Activated CD8-positive, alpha-beta memory T cell treated with anti-CD3 and anti-CD28 coated beads, Interleukin-2, amount 50 U/mL, for 48 hours (primary cell): ENCODE data around the gene ALKBH8.
"Not testable (repeated sequence)": the region's sequence is repeated elsewhere in the genome, so short reads cannot be mapped to it uniquely, and the experiment has no call there.

Experiments used
- DNase-seq: peaks from one replicate; pipeline ENCODE4 v3.0.0-alpha.2; 2020

The ALKBH8 gene

DNA sequence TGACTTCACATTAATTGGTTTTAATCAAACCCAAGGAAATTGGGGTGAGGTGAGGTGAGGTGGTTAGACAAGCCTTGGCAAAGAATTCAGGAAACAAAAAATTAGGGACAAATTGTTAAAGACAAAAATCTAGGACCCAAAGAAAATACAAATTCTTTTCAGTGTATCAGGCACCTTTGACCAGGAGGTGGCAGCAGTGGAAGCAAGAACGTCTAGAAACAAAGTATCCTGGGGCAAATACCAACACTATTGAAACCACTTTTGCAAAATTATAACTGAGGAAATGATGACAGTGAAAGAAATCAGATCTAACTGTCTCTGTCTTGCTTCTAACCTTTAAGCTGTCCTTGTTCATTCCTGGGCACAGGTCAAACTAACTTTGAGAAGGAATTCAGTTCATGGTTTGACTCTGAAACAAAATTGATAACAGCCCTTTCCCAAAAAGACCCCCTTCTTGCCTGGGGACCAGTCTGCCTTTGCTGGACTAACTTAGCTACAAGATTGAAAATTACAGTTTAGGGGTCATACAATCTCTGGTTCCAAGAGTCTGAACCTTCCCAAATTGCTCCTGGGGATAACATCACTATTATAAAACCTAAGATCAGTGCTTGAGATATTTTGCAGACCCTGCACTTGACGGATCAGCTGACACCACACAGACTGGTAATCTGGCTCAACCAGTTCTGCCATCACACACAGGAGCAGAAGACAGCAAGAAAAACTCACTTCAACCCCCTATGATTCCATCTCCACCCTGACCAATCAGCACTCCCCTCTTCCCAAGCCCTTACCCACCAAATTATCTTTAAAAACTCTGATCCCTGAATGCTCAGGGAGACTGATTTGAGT is 11.2 kb upstream of the ALKBH8 start:
- DNase-seq = not testable (repeated sequence)

DNA sequence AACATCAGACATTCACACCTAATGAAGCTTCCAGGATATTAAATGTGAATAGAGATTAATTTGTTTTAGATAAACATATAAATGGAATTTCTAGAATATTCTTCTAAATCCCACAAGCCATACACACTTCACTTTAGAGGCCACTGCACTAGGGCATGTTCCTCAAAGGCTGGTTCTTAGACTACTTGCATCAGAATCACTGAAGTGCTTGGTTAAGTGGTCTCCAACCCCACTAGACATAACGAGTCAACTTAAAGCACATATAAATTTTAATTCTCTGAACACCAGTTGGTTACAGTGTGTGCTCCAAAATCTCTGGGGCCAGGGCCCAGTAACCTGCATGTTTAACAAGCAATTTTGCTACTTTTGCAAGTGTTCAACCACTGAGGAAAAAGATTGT is 7.9 kb upstream of the ALKBH8 start:
- no peak for DNase-seq

DNA sequence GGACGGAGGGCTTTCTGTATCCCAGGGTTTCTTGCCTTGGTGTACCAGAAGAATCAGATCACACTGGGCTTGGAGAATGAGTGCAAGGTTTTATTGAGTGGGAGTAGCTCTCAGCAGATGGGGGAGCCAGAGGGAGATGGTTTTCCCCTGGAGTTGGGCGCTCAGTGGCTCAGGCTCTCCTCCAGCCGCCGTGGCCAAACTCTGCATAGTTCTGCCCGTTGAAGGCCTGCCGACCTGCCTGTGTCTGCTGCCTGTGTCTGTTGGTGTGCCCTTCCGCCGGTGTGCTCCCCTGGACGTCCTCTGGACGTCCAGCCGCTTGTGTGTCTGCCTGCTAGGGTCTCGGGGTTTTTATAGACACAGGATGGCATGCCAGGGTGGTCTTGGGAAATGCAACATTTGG is 4.5 kb upstream of the ALKBH8 start:
- DNase-seq = no peak

GRCh38 chr11:107567739-107568335 is 2.3 kb upstream of the ALKBH8 start:
- DNase-seq = no peak

- DNase-seq = no peak
Observed at GRCh38 chr11:107566569-107566968, 1.0 kb upstream of the ALKBH8 start.

DNA sequence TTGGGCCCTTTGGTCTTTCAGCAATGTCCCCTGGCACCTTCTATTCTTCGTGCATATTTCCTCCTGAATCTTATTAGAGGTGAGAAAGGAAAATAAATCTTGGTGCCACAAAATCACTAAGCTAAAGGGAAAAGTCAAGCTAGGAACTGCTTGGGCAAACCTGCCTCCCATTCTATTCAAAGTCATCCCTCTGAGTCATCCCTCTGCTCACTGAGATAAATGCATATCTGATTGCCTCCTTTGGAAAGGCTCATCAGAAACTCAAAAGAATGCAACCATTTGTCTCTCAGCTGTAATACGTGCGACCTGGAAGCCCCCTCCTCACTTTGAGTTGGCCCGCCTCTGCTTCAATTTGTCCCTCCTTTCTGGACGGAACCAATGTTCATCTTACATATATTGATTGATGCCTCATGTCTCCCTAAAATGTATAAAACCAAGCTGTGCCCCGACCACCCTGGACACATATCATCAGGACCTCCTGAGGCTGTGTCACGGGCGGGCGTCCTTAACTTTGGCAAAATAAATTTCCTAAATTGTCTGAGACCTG is 493 bp upstream of the ALKBH8 start:
- not testable (repeated sequence) for DNase-seq

- DNase-seq = no peak
Observed at GRCh38 chr11:107564877-107565218, 687 bp downstream of the ALKBH8 start.

DNA sequence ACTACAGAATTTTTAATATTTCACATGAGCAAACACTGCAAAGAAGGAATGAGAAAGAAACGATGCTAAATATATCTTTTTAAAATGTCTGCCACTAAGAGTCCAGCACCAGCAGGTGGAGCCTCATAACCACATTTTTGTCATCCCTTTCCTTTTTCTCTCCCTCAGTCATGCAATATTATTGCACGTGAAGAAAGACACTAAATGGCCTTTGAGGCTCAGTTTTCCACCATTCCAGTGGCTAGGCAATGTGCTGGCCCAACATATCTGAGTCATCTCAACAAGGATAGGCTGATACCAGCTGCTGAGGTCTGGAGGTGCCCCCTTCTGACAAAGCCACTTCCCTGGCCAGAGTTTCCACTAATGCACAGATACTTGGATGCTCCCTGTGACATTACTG is 1.8 kb downstream of the ALKBH8 start:
- no peak for DNase-seq

DNA sequence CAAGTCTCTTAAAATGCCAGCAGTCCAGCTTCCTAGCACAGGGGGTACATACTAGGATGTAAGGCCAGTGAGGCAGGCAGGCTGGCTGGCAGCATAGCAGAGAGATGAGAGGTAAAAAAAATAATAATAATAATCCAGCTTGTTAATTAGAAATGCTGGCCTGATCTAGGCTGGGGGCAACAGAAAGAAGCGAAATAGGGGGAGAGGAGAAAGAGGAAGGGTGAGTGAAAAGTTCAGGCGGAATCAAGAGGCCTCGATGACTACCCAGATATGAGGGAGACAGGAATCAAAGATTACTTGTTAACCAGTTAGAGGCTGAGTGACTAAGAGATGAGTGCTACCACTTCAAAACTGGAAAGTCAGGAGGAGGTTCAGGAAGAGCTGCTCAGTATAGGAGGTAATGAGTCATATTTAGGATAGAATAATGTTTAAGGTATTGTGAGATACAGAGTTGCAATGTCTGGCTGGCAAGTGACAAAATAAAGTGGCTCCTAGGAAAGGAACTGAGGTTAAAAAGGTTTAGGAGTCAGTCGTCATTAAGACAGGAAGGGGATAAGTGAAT is 2.8 kb downstream of the ALKBH8 start:
- no peak for DNase-seq

- no peak for DNase-seq
Observed at GRCh38 chr11:107561688-107562087, 3.8 kb downstream of the ALKBH8 start.

GRCh38 chr11:107550304-107550703 is 15.2 kb downstream of the ALKBH8 start:
- no peak for DNase-seq

GRCh38 chr11:107549954-107550285 is 15.6 kb downstream of the ALKBH8 start:
- no peak for DNase-seq

- DNase-seq = no peak
Observed at GRCh38 chr11:107549253-107549953, 16.1 kb downstream of the ALKBH8 start.

- no peak for DNase-seq
Observed at GRCh38 chr11:107547961-107548360, 17.6 kb downstream of the ALKBH8 start.

DNA sequence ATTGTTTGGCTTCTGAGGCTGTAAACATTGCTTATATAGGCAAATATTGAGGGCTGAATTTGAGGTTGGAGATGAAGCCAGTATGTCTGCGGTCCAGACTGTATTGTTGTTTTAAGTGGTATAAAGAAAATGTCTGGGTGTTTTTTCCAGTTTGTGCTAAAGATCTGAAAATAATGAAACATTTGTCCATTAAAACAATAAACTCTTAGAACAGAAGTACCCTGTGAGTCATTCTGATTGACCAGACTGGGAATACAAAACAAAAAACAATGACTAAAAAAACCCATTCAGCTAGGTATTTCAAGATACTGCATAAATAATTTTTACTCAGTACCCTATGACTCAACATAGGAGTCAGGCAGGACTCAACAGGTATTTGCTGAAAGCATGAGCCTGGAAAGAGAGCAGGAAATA is 20.4 kb downstream of the ALKBH8 start:
- no peak for DNase-seq

- DNase-seq = no peak
Observed at GRCh38 chr11:107538821-107539220, 26.7 kb downstream of the ALKBH8 start.

GRCh38 chr11:107538239-107538638 is 27.3 kb downstream of the ALKBH8 start:
- DNase-seq = no peak

DNA sequence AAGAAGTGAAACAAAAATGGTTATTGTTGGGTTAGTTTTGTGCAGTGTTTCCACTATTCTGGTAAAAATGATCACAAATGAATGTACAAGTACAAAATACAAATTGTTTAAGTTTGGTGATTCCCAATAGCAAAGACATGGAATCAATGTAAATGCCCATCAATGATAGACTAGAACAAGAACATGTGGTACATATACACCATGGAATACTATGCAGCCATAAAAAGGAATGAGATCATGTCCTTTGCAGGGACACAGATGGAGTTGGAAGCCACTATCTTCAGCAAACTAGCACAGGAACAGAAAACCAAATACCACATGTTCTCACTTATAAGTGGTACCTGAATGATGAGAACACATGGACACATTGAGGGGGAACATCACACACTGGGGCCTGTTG is 28.4 kb downstream of the ALKBH8 start:
- DNase-seq = not testable (repeated sequence)

DNA sequence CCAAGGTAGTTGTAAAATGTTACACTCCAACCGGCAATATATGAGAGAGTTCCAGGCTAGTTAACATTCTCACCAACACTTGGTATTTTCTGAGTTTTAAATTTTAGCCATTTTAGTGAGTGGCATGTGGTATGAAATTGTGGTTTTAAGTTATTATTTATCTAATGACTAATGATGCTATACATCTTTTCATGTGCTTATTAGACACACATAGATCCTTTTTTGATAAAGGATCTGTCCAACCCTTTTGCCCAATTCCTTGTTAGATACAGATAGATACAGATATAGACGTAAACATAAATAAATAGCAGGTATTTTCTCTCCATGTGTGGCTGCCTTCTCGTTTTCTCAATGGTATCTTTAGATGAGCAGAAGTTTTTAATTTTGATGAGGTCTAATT is 39.3 kb downstream of the ALKBH8 start:
- no peak for DNase-seq

GRCh38 chr11:107508858-107509244 is 56.7 kb downstream of the ALKBH8 start:
- DNase-seq = no peak

DNA sequence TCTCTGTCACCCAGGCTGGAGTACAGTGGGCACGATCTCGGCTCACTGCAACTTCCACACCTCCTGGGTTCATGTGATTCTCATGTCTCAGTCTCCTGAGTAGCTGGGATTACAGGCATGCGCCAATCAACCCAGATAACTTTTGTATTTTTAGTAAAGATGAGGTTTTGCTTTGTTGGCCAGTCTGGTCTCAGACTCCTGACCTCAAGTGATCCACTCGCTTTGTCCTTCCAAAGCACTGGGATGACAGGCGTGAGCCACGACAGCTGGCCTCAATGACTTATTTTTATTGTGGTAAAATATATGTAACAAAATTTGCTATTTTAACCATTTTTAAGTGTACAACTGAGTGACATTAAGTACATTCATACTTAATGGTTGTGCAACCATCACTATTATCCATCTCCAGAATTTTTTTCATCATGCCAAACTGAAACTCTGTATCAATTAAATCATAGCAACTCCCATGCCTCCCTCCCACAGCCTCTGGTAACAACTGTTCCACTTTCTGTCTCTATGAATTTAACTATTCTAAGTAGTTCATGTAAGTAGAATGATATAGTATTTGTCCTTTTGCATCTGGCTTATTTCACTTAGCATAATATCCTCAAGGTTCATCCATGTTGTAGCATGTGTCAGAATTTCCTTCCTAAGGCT is 57.2 kb downstream of the ALKBH8 start:
- DNase-seq = no peak

DNA sequence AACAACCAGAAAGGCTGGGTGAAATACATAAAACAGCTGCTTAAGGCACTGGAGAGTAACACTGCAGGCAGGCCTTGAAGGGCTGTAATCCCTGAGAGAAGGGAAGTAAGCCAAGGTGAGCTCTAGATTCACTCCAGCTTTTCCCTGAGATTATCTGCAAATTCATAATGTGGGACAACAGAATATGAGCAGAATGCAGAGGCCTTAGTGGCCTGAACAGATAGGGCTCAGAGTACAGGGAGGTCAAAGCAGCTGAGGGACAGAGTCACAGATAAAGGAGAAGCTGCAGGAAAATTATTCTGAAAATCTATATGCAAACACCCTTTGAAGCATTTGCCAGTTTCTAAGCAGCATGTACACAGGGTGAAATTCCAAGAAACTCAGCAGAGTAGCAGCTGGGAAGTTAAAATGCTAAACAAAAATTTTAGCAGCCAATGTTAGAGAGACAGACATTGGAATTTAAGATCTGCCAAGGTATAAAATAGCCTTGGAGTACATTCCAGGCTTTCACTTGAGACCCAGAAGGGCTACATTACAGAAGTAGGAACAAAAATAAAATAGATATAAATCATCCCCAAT is 59.8 kb downstream of the ALKBH8 start:
- no peak for DNase-seq

GRCh38 chr11:107504981-107505380 is 60.6 kb downstream of the ALKBH8 start:
- no peak for DNase-seq
